NCI-H524 (cell line): ENCODE data around the gene SELENBP1.
A peak's percentile ranks its signal among the peaks of the same experiment; 100 is the strongest.
"Not testable (repeated sequence)": the region's sequence is repeated elsewhere in the genome, so short reads cannot be mapped to it uniquely, and the experiment has no call there.

Experiments
- DNase-seq, 2 experiments: peaks; one replicate each; lab custom pipeline; 2025; lab: John Stamatoyannopoulos, UW

SELENBP1 gene

DNA sequence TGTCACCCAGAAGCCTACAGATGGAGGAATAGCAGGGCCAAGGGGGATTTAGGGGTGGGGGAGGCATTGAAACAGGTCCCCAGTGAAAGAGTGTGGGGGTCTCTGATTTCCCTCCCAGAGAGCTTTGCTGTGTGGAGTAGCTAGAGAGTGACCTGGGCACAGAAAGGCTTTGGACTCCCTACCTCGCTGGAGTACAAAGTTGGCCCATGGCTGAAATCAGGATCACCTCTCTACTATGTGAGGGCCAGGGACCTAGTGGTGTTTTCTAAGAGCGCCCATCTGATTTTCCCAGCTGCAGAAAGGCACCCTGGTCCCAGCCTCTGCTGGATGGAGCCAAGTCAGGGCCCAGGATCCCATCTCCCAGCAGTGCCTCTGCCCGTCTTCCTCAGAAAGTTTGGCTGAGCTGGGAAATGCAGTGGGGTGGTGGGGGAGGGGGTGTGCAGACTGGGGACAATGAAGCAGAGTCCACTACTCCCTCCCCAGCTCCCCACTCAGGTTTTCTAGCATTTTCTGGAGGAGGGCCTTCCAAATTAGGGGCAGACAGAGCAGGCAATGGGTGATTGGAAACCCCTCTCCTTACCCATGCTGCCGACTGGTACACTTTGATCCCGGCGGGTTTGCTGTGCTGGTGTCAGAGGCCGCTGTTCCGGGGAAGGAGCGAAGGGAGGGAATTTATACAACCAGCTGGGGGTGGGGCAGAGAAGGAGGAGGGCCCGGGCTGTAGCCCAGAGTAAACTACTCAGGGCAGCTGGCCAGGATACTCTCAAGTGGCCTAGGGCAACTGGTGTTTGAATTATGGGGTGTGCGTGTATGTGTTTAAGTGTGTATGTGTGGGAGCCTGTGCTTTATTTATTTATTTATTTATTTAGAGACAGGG is at the start of gene SELENBP1:
TSS of gene SELENBP1 (minus strand) at position 648 of the 877 bp plus-strand sequence. CDS start at position 584, 64 bp downstream.
- peak; percentile 80 to 91 for DNase-seq

DNA sequence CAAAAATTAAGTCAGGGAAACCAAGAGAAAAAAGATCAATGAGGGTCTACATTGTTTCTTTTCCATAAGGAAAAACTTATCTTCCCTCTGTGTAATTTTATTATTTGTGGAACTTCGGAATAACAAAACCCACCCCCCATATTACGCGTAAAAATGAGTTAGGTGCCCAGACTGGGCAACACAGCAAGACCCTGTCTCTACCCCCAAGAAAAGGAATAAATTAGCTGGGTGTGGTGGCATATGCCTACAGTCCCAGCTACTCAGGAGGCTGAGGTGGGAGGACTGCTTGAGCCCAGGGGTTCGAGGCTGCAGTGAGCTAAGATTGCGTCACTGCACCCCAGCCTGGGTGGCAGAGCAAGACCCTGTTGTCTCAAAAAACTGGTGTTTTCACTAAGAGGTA is 47.3 kb upstream of the SELENBP1 start:
- DNase-seq: no peak

DNA sequence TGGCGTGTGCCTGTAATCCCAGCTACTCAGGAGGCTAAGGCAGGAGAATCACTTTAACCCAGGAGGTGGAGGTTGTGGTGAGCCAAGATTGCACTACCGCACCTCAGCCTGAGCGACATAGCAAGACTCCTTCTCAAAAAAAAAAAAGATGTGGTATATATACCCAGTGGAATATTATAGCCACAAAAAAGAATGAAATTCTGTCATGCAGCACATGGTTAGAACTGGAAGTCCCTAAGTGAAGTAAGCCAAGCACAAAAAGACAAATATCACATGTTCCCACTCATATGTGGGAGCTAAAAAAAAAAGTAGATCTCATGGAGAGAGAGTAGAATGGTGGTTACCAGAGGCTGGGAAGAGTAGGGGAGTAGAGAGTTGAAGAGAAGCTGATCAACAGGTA is 45.6 kb upstream of the SELENBP1 start:
- DNase-seq: no peak

DNA sequence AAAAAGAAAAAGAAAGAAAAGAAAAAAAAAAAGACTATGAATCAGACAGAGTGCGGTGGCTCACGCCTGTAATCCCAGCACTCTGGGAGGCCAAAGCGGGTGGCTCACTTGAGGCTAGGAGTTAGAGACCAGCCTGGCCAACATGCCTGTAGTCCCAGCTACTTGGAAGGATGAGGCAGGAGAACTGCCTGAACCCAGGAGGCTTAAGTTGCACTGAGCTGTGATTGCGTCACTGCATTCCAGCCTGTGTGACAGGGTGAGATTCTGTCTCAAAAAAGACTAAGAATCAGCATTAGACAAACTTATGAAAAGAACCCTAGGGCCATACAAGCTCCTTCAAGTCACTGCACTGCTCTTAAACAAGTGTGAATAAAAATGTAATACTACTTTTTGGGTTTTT is 43.7 kb upstream of the SELENBP1 start:
- no peak for DNase-seq

DNA sequence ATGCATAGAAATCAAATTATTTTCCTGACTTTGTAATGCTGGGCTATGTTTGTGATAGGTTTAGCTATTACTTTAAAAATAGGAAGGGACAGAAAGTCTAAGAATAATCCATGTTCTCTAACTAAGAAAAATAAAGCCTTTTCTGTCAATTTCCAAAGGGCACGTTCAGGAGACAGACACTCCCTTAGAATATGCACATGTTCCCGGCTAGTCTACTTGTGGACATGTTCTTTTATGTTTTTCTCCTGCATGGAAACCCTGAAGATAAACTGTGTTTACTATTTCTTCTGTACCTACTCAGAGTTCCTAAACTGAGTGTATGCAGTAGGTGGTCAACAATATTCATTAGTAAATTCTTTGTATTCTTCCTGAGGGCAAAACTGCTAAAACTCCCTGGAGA is 39.4 kb upstream of the SELENBP1 start:
- DNase-seq: no peak

DNA sequence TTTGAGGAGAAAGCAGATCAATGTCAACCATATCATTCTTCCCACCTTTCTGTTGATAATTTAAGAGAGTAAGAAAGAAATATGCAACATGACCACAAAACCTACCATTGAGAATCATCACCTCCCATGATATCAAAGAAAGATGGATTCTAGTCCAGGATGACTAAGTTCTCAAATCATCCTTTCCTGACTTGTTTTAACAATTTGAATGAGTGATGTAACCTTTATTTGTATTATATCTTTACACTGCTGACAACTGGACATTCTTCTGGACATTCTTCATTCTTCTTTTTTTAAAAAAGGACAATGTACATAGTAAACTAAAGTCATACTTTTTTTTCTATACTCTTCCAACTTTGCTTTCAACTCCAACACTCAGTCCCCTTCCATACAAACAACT is 36.4 kb upstream of the SELENBP1 start:
- no peak for DNase-seq

DNA sequence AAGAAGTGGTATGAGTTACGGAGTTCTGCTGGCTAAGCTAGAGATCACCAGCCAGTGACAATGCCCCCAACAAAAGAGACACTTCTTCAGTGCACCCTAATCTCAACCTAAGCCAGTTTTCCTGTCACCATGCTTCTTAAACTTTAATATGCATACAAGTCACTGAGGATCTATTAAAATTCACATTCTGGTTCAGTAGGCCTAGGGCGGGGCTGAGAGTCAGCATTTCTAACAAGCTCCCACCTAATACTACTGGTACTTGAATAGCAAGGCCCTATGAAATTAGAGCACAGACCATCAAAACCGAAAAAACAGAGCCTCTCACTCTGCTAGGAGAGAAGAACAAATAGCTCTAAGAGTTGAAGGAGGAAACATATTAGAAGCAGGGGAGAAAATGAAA is 34.8 kb upstream of the SELENBP1 start:
- DNase-seq: no peak

DNA sequence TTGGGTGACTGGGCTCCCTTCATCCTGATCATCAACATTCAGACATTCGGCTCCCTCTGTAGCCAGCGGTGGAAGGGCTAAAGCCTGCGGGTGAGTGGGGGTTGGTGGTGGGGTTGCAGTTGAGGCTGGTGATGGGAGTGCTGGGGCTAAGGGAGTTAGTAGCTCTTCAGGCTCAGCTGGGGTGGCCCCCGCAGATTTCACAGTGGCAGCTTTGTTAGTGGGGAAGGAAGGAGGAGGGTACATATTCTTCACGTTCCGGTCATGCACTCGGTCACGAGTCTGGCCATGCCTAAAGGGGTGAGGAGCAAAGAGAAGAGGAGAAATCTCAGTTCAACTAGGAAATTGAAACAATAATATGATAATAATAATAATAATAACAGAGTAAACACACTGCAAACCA is 33.7 kb upstream of the SELENBP1 start:
- no peak for DNase-seq

DNA sequence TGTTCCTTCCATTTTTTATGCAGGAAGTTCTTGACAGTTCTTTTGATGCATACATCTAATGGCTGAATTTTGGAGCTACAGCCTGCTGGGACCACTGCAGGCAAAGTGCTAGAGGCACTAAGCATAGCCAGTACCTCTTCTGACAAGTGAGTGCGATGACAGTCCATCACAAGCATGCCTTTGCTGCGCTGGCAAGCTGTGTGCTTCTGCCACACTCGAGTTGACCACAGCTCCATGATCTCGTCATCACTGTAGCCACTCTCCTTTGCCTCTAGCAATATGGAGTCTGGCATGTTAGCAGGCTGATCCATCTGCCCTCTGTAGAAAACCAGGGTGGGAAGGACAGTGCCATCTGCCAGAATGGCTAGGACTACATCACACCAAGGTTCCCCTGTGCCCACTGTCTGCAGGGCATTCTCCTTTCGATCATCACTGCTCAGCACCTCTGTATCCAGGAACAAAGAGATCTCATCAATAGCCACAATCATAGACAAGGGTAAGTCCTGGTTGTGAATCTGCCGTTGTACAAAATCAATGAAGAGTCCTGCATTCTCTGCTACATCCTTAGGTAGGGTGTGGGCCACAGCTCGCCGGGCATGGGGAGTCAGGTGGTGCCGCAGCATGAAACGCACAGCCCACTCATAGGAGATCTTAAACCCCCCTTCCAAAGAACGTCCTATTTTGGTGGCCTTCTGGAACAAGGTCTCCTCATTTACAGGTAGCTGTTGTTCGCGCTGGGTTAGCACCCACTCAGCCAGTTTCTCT is 32.9 kb upstream of the SELENBP1 start:
- no peak for DNase-seq

DNA sequence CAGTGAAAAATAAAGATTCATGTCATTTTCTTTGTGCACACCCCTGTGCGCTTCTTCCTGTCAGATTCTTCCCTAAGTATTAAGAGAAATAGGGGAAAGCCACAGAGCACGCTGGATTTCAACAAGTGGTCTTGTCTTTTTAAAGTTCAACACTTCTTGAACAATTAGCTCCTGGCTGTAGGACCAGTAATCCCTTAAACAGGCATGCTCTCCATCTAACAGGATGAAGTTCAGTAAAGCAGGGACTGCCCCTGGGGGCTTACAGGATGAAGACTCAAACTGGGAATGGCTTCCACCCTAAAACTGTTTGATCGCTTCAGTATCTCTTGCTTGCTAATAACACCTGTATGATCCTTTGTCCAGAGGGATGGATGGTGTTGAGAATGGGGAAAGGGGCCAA is 31.1 kb upstream of the SELENBP1 start:
- no peak for DNase-seq

DNA sequence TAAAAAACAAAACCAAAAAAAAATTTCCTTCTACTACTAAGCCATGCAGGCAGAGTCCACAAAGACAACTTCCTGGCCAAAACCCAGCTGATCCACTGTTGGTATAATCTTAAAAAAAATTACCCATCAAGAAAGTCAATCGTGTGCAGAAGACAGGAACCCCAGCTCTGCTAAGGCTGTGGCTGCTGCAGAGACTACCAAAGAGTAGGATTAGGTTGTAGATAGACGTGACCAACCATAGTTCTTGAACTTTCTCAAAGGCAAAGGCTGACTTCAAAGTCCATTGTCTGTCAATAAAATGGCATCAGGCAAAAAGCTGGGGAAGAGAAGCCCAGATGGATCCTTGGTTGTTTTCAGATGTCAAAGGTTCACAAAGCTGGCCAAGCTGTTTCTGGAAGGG is 30.3 kb upstream of the SELENBP1 start:
- no peak for DNase-seq

DNA sequence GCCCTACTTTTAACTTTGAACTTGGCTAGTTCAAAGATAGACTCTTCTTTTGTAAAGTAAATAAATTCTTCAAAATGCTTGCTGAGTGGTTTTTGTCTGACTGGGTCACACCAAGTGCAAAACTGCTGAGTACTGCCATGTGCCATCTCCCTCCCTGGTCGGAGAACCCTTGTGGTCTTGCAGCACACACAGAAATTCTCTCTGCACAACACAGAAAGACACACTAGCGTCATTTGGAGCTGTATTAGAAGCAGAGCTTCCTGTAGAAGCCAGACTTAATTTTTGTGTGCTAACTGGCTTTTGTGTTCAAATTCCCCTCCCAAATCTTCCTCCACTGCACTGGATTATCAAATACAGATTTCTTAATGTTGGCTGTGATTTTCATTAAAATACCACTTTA is 29.4 kb upstream of the SELENBP1 start:
- DNase-seq: no peak

DNA sequence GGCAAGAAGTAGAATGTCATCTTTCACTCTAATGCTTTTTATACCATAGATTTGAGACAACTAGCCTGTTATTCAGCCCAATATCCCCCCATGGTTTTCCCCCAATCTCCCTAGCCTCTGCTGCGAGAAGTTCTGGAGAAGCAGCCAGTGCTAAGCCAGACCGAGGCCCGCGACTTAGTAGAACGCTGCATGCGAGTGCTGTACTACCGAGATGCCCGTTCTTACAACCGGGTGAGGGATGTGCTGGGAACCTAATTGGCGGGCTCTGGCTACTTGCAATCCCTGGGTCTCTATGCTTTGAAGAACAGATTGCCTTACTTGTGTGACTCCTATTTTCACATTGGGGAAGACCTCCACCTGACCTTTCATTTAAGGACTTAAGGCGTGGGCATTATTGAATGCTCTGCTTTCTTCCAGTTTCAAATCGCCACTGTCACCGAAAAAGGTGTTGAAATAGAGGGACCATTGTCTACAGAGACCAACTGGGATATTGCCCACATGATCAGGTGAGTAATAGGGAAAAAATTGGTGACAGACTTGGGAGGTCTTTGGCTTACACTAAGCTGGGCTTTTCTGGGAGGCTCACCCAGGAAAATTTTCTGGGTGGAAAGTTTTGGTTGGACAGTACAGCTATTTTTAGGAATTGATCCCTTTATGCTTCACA is 28.8 kb upstream of the SELENBP1 start:
- no peak for DNase-seq

DNA sequence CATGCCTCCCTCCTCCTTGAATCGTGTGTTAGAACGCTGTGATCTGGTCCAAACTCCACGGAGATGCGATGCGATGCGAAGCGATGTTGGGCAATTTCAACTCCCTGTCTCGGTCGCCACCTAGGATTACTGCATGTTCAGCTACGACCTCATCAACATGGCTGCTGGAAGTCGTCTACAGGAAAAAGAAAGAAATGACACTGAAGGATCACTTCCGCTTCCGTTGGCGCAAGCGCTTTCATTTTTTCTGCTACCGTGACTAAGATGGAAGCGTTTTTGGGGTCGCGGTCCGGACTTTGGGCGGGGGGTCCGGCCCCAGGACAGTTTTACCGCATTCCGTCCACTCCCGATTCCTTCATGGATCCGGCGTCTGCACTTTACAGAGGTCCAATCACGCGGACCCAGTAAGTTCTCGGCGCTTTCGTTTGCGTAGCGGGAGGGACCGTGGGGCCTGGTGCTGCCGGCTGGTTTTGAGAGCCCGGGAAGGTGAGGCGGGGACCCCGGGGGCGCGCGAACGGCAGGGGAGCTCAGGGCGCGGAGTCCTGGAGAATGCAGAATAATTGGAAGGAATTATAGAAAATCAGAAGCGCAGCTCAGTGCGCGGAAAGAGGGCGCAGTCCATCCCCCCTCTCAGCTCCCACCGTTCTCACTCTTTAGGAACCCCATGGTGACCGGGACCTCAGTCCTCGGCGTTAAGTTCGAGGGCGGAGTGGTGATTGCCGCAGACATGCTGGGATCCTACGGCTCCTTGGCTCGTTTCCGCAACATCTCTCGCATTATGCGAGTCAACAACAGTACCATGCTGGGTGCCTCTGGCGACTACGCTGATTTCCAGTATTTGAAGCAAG is 27.0 kb upstream of the SELENBP1 start, which contains the start of gene PSMB4:
TSS of gene PSMB4 (plus strand) at position 250 of the 848 bp plus-strand sequence. CDS start at position 265, 15 bp downstream.
- DNase-seq: peak; percentile 83 to 89

DNA sequence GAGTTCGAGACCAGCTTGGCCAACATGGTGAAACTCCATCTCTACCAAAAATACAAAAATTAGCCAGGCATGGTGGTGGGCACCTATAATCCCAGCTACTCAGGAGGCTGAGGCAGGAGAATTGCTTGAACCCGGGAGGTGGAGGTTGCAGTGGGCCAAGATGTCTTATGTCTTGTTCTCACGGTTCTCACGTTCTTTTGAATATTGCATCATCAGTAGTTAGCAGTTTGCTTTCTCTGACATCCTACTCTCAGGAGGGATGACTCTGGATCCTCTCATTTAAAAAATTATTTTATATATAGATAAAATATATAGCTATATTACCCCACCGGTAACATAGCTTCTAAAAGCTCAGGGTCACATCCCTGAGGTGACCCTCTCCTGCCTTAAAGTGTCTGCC is 23.8 kb upstream of the SELENBP1 start:
- DNase-seq: not testable (repeated sequence)

DNA sequence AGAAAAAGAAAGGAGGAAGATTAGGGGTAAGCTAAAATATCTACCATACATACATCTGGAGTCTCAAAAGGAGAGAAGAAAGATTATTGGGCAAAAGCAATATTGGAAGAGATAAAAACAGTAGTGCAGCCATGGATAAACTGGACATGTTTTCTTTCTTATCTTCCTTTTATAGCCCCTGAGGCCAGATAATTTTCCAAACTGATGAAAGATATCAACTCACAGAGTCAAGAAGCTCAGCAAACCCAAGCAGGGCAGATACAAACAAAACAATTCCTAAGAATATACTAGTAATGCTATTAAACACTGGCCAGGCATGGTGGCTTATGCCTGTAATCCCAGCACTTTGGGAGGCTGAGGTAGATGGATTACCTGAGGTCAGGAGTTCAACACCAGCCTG is 21.1 kb upstream of the SELENBP1 start:
- no peak for DNase-seq

DNA sequence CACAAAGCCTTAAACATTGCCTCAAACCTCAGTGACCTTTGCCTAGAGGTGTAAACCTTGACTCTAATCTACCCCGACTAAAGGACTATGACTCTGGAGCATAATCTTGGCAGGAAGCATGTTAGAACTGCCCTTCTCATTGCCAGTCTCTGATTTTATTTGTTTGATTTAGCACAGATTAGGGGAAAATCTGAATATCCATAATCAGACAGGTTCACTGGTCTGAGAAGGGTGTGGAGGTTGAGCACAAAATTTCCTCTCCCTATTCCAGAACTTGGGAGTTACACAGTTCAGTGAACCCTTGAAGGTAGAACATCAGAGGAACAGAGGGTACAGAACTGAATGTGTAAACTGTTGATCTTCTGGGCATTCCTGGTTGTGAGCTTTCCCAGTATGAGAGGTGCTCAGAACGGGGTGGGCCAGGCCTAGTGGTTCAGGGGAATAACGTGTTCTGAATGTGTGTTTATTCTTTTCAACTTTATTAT is 18.6 kb upstream of the SELENBP1 start:
- DNase-seq: no peak

DNA sequence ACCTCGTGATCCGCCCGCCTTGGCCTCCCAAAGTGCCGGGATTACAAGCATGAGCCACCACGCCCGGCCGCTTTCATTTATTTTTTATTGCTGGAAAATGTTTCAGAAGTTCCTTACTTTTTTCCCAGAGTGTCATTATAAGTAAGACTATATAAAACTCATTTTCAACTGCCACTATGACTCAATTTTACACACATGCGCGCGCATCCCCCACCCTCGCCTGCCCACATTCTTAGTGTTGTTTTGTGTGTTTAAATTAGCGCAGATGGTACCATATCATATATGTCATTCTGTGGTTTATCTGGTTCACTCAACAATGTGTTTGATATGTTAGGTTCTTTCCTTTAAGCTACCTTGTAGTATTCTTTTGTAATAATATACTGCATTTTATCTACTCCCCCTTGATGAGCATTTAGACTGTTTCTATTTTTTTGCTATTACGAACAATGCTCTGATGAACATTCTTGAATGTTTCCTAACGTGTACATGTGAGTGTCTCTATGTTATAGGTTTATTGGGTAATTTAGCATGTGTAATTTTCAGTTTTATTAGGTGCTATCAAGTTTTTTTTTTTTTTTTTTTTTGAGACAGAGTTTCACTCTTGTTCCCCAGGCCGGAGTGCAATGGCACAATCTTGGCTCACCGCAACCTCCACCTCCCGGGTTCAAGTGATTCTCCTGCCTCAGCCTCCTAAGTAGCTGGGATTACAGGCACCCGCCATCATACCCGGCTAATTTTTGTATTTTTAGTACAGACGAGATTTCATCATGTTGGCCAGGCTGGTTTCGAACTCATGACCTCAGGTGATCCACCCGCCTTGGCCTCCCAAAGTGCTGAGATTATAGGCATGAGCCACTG is 17.9 kb upstream of the SELENBP1 start:
- not testable (repeated sequence) for DNase-seq

DNA sequence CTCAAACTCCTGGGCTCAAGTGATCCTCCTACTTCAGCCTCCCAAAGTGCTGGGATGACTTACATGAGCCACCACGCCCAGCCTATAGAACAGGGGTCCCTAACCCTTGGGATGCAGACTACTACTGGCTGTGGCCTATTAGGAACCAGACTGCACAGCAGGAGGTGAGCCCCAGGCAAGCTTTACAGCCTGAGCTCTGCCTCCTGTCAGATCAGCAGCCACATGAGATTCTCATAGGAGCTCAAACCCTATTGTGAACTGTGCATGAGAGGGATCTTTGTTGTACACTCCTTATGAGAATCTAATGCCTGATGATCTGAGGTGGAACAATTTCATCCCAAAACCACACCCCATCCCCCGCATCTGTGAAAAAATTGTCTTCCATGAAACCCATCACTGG is 13.5 kb upstream of the SELENBP1 start:
- no peak for DNase-seq

DNA sequence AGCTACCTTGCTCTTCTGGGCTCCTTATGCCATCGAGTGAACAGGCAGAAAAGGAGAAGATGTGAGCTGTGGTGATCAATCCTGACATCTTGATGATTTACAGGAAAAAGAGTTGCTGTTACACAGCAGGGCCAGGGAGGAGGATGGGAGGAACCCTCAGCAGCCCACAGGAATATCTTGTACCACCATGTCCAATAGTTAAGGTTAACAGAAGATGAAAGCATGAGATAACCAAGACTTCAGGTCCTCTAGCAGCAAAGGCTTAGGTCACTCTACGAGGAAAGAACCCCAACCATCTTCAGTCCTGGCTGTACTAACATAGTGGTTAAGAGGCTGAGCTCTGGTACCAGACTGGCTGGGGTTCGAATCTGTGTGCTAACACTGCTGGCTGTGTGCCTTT is 12.1 kb upstream of the SELENBP1 start:
- DNase-seq: no peak
